Esophagus squamous epithelium (tissue), 4 donors: ENCODE data around the gene ITPR2.

ENCODE experiments used
- CTCF ChIP-seq, 6 experiments: fragments of 450-650 bp in 4 of 6; fragments of 200-600 bp in 2 of 6; sonication (generic) in 2 of 6; IDR thresholded peaks; one replicate each; pipeline ENCODE4 v1.5.1; 2016 to 2019; ENCODE audit warnings: antibody characterized with exemption in 6 of 6, mild to moderate bottlenecking in 4 of 6, moderate library complexity in 4 of 6
- POLR2A ChIP-seq, 4 donors: fragments of 450-650 bp; IDR thresholded peaks; one replicate each; pipeline ENCODE4 v1.6.1; 2017; ENCODE audit warnings: antibody characterized with exemption in 4 of 4, mild to moderate bottlenecking in 4 of 4, moderate library complexity in 3 of 4

DNA sequence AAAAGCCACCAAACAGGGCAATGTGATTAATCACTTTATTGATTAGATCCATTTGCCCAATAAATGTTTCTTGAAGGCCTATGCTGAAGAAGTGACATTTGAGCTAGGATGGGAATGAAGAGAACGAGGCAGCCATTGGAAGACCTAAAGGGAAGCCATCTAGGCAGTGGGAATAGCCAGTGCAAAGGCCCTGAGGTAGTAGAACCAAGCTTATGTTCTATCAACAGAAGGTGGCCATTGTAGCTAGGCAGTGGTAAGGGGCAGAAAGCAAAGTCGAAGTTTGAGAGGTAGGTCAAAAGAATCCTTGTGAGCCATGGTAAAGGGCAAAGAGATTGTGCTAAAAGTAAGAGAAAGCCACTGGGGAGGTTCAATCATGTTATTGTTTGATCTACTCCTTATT is 173.1 kb downstream of the ITPR2 start:
- no peak for TF ChIP-seq POLR2A (IDR thresholded peaks at IDR 0.05)
- TF ChIP-seq CTCF (IDR thresholded peaks at IDR 0.05), result no peak
